Testis (tissue), 2 donors: ENCODE data around the gene ETS1.

Source experiments
- POLR2A ChIP-seq: fragments of 450-650 bp; IDR thresholded peaks from one replicate; pipeline ENCODE4 v1.6.1; 2017; ENCODE audit warnings: antibody characterized with exemption, mild to moderate bottlenecking, moderate library complexity
- TF ChIP-seq, protein P1 (sequence below), 3 experiments: fragments of 450-650 bp in 2 of 3; fragments of 200-600 bp in 1 of 3; sonication (generic) in 1 of 3; IDR thresholded peaks; one replicate each; pipeline ENCODE4 v1.5.1; 2016 to 2019; ENCODE audit warnings: antibody characterized with exemption in 3 of 3, mild to moderate bottlenecking in 2 of 3, moderate library complexity in 1 of 3

DNA sequence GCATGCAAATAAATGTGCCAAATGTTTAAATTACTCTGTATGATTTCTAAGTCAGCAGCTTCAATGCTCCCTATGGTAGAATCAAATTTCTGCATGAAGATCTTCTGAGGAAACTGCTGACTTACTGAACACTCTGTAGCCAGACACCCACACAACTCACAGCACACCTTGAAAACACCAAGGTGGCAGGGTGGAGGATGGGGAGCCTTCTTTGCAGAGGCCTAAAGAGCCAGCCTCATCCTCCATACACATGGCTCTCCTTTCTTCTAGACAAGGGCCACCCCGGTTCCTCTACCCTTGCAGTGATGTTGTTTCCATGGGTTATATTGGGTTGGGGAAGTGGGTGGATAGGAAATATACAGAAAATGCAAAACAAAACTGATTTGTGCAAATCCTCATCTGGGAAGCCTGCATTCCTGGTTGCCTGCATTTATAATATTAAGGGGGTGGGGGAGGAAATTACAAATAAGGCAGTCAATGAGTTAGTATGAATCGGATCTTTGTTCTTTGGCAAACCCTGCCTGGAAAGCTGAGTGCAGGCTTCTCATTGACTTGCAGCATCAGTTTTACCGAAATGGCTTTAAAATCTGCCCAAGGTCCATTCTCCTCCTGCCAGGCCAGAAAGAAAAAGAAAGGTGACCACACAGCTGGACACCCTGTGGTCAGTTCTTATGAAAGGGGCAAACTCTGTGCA is 15.8 kb upstream of the ETS1 start:
- TF ChIP-seq, protein P1, sequence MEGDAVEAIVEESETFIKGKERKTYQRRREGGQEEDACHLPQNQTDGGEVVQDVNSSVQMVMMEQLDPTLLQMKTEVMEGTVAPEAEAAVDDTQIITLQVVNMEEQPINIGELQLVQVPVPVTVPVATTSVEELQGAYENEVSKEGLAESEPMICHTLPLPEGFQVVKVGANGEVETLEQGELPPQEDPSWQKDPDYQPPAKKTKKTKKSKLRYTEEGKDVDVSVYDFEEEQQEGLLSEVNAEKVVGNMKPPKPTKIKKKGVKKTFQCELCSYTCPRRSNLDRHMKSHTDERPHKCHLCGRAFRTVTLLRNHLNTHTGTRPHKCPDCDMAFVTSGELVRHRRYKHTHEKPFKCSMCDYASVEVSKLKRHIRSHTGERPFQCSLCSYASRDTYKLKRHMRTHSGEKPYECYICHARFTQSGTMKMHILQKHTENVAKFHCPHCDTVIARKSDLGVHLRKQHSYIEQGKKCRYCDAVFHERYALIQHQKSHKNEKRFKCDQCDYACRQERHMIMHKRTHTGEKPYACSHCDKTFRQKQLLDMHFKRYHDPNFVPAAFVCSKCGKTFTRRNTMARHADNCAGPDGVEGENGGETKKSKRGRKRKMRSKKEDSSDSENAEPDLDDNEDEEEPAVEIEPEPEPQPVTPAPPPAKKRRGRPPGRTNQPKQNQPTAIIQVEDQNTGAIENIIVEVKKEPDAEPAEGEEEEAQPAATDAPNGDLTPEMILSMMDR (IDR thresholded peaks at IDR 0.05) = no peak
- TF ChIP-seq POLR2A = no peak
